HT-29 (cell line): Measurements from ENCODE around the gene LHB. TPM values are rescaled to one million over a fixed set of nuclear protein-coding genes. Genes with fewer than 3 reads are reported as not detected.

Experiments
- DNase-seq: peaks from one replicate; pipeline ENCODE4 v3.0.0-alpha.2; 2015; ENCODE audit warnings: low spot score
- total RNA-seq: library from RNA; depleted of rRNA; stranded (reverse); fragments of >200 nt; shearing (Covaris generic); gene quantifications from 2 replicates; pipeline ENCODE4 v1.2.3, GENCODE V29; 2014

LHB gene
- total RNA-seq, 1 experiment from 2014 or later = not detected

- no peak for DNase-seq
Measured at GRCh38 chr19:49014123-49014869, 2.6 kb downstream of the LHB start.

- no peak for DNase-seq
Measured at GRCh38 chr19:49011194-49011593, 5.7 kb downstream of the LHB start.

- no peak for DNase-seq
Measured at GRCh38 chr19:49010453-49010852, 6.4 kb downstream of the LHB start.

DNA sequence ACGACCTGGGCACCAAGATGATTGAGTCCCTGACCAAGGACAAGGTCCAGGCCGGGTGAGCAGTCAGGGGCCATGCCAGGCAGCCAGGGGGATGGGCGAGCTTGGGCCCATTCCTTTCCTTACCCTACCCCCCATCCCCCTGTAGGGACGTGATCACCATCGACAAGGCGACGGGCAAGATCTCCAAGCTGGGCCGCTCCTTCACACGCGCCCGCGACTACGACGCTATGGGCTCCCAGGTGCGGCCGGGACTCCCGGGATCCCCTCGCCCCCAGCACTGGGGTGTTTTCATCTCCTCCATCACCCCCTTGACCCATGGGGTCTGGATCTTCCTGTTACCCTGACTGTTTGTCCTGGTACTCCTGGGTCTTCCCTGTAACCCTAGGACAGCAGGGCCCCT is 7.1 kb downstream of the LHB start:
- no peak for DNase-seq

DNA sequence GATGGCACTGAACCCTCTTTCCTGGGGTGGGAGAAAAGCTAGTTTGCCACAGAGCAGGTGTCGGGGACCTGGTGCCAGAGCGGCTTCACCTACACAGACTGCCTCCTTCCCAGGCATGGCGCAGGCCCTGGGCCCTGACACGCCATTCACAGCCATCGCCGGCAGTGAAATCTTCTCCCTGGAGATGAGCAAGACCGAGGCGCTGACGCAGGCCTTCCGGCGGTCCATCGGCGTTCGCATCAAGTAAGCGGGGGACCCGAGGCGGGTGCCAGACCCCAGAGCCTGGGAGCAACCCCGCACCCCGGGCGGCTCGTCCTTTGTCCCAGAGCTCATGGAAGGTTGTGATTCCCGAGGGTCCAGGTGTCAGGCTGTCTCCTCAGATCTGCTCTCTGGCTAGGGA is 10.0 kb downstream of the LHB start:
- no peak for DNase-seq

GRCh38 chr19:49004964-49005614 is 11.8 kb downstream of the LHB start:
- no peak for DNase-seq

DNA sequence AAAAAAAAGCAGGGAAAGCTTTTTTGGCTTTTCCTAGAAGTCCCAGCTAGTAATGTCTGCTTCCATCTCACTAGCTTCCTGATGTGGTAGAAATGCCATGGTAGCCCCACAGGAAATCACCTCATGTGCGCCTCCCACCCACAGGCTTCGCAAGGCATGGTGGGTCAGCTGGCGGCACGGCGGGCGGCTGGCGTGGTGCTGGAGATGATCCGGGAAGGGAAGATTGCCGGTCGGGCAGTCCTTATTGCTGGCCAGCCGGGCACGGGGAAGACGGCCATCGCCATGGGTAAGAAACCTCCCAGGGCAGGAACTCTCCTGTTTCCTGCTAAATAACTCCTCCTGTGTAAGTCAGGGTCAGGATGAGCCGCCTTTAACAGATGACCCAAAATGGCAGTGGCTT is 12.8 kb downstream of the LHB start:
- DNase-seq = no peak

GRCh38 chr19:48999481-49000325 is 17.2 kb downstream of the LHB start:
- DNase-seq = peak; percentile 91

GRCh38 chr19:48997972-48998371 is 18.9 kb downstream of the LHB start:
- DNase-seq = peak; percentile 87

GRCh38 chr19:48994035-48994386 is 22.9 kb downstream of the LHB start:
- peak; percentile 54 for DNase-seq

DNA sequence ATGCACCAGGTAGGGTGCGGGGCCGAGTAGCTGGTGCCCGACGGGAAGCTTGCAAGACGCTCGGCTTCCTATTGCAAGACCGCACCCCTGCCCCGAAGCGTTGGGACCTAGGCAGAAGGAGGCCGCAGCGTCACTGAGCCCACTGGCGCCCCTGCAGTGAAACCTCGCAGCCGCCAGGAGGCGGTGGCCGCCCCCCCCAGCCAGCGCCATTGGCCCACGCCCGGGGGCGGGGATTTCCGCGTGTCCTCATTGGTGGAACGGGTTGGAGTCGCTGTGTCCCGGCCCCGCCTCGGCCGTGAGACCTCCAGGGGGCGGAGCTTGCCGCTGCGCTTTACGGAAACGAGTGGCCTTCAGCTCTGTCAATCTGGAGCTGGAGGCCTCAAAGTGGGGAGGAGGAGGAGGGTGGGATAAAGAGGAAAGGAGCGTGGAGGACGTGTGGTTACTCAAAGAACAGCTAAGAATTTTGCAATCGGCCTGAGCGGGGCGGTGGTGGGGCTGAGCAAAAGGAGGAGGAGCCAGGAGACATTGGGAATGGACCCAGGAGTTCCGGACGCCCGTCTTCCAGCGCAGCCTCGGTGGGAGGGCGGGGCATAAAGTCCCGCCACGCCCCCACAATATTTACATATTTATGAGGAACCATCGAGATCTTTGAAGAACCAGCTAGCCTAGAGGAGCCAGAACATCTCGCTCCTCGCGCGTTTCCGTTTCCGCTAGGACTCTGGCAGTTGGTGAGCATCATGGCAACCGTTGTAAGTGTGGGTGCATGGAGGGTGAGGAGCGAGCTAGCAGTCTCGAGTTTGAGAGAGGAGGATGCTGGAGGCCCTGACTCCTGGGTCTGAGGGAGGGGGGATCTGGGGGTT is 23.5 kb downstream of the LHB start, which contains the start of the genes GYS1 and RUVBL2:
Gene GYS1 (minus strand): TSS at position 135 of the 860 bp plus-strand sequence. CDS start 197 bp downstream, outside the sequence.
Gene RUVBL2 (plus strand): TSS at position 713 of the 860 bp plus-strand sequence. CDS start 25 bp downstream, at position 738.
- peak; percentile 100 for DNase-seq

- DNase-seq = peak; percentile 55
Measured at GRCh38 chr19:48992581-48993174, 24.2 kb downstream of the LHB start.

GRCh38 chr19:48991873-48992580 is 24.9 kb downstream of the LHB start:
- DNase-seq = peak; percentile 80

DNA sequence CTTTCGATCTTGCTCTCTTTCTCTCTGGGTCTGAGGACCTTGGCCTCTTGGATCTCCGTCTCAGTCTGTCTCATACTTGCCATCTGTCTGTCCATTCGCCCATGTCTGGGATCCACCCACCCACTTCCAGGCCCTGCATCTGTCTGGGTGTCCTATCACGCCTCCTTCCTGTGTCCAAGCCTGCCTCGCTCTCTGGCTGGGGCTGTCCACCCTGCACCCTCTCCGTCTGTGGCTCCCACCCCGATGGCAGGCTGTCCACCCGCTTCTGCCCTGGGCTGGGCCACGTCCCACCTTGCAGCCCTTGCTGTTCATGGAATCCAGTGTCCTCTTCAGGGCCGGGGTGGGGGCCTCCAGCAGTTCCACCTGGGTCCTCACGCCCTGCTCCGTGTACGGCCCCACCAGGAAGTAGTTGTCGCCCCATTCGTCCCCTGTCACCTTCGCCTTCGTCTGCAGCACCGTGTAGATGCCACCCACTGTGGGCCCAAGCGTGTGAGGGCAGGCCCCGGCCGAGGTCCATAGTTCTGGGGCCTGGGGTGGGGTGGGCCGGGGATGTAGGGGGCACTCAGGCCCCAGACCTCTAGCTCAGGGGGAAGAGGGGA is 25.8 kb downstream of the LHB start:
- no peak for DNase-seq

GRCh38 chr19:48990400-48990799 is 26.5 kb downstream of the LHB start:
- DNase-seq = no peak

DNA sequence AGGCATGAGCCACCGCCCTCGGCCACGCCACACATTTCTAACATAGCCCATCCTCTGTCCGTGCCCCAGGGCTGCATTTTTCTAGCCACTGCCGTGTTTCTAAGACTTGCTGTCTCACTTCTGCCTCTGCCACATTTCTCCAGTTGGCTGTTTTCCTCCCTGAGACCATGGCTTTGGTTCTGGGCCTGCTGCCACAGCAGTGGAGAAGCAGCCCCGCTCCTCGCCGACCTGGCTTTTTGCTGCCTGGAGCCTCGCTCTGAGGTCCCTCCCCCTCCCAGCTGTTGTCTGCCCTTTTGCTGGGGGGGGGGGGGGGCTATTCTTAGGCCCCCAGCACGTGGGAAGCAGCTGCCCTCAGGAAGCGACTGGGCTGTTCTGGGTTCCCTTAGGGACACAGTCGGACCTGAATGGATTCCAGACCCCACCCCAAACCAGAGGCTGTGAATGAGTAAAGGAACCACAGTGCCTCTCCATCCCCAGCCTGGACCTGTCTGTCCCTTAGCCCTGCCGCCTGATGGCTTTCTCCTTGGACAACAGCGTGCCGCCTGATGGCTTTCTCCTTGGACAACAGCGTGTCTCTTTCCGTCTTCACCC is 27.1 kb downstream of the LHB start:
- no peak for DNase-seq

GRCh38 chr19:48988860-48989259 is 28.0 kb downstream of the LHB start:
- DNase-seq = no peak

DNA sequence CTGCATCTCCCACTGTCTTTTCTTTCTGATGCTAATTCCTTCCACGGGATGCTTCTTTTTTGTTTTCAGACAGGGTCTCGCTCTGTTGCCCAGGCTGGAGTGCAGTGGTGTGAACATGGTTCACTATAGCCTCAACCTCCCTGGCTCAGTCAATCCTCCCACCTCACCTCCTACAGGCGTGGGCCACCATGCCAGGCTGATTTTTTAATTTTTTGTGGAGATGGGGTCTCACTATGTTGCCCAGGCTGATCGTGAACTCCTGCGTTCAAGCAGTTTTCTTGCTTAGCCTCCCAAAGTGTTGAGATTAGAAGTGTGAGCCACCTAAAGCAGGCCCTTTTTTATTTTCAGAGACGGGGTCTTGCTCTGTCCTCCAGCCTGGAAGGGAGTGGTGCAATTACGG is 28.6 kb downstream of the LHB start:
- DNase-seq = no peak

GRCh38 chr19:48987323-48987722 is 29.6 kb downstream of the LHB start:
- DNase-seq = no peak
